GM12878 (cell line): Measurements from ENCODE around the gene C22orf15.

Experiments
- ATF3 ChIP-seq: IDR thresholded peaks from 2 replicates; pipeline ENCODE4 v1.6.1; 2011; ENCODE audit warnings: low read depth, mild to moderate bottlenecking, low read length, moderate library complexity, borderline replicate concordance; ENCODE audit errors: extremely low read depth
- CBX3 ChIP-seq: fragments of 200-600 bp; sonication (generic); IDR thresholded peaks from 2 replicates; pipeline ENCODE4 v1.6.1; 2016; ENCODE audit warnings: low read depth, borderline replicate concordance
- CTCF ChIP-seq, 3 experiments: IDR thresholded peaks in 2 of 3; conservative IDR thresholded peaks in 1 of 3; 2 replicates each; pipeline ENCODE4 v1.5.1; 2011; ENCODE audit warnings: low read depth in 3 of 3, low read length in 3 of 3, mild to moderate bottlenecking in 3 of 3, control low read depth in 2 of 3, moderate library complexity in 2 of 3, inconsistent platforms in 1 of 3, mixed read lengths in 1 of 3; ENCODE audit not compliant: control insufficient read depth in 2 of 3, insufficient read depth in 1 of 3; ENCODE audit errors: extremely low read depth in 1 of 3
- EP300 ChIP-seq, 2 experiments: fragments of 150-350 bp in 1 of 2; IDR thresholded peaks; 2 replicates each; pipeline ENCODE4 v1.6.1; 2011 to 2012; ENCODE audit warnings: low read depth in 2 of 2, low read length in 2 of 2, borderline replicate concordance in 1 of 2, improper control_type of control experiment in 1 of 2, inconsistent platforms in 1 of 2; ENCODE audit not compliant: control insufficient read depth in 1 of 2
- EZH2 ChIP-seq: IDR thresholded peaks from 2 replicates; pipeline ENCODE4 v1.6.1; 2012; ENCODE audit warnings: low read depth, mild to moderate bottlenecking, control low read depth, inconsistent platforms, low read length, borderline replicate concordance; ENCODE audit not compliant: control insufficient read depth
- FOXM1 ChIP-seq: IDR thresholded peaks from 2 replicates; pipeline ENCODE4 v1.6.1; 2012; ENCODE audit warnings: low read depth, mild to moderate bottlenecking, inconsistent platforms, low read length, moderate library complexity
- JUNB ChIP-seq: IDR thresholded peaks from 2 replicates; pipeline ENCODE4 v1.6.1; 2016; ENCODE audit warnings: antibody characterized with exemption, mild to moderate bottlenecking
- JUND ChIP-seq: IDR thresholded peaks from 2 replicates; pipeline ENCODE4 v1.6.1; 2012; ENCODE audit warnings: low read depth, mild to moderate bottlenecking, low read length, improper control_type of control experiment, moderate library complexity
- MYC ChIP-seq: IDR thresholded peaks from 2 replicates; pipeline ENCODE4 v1.6.1; 2011; ENCODE audit warnings: mild to moderate bottlenecking, low read length, moderate library complexity, inconsistent platforms; ENCODE audit not compliant: insufficient read depth, insufficient replicate concordance, insufficient read length, severe bottlenecking
- NFXL1 ChIP-seq: fragments of 450-650 bp; IDR thresholded peaks from 2 replicates; pipeline ENCODE4 v1.6.1; 2017; ENCODE audit warnings: antibody characterized with exemption, mild to moderate bottlenecking, borderline replicate concordance
- NR2F1 ChIP-seq: fragments of 450-650 bp; conservative IDR thresholded peaks from 2 replicates; pipeline ENCODE4 v1.6.1; 2017; ENCODE audit warnings: mild to moderate bottlenecking
- POLR2A ChIP-seq: IDR thresholded peaks from 2 replicates; pipeline ENCODE4 v1.6.1; 2011; ENCODE audit warnings: low read depth, mild to moderate bottlenecking, low read length
- POLR2AphosphoS5 ChIP-seq: IDR thresholded peaks from 2 replicates; pipeline ENCODE4 v1.6.1; 2011; ENCODE audit warnings: mild to moderate bottlenecking, low read length, inconsistent platforms
- REST ChIP-seq: IDR thresholded peaks from 2 replicates; pipeline ENCODE4 v1.6.1; 2012; ENCODE audit warnings: mild to moderate bottlenecking, low read depth, low read length

- TF ChIP-seq CTCF (IDR thresholded peaks at IDR 0.05 in 2 of 3, conservative IDR thresholded peaks at IDR 0.05 in 1 of 3; ENCODE audit: control insufficient read depth in 2 of 3, extremely low read depth in 1 of 3, insufficient read depth in 1 of 3, low read depth in 3 of 3, low read length in 3 of 3) (no peak), JUNB (no peak), POLR2A (peak; percentile 97), ATF3 (peak; percentile 77; the same call in 1 of the 2 replicates), FOXM1 (no peak), EZH2 (no peak), NFXL1 (no peak), REST (no peak), NR2F1 (peak; percentile 97), CBX3 (no peak), POLR2AphosphoS5 (peak; percentile 86), JUND (no peak), MYC (no peak), EP300 (IDR thresholded peaks at IDR 0.05; ENCODE audit: borderline replicate concordance in 1 of 2, control insufficient read depth in 1 of 2, low read depth in 2 of 2, low read length in 2 of 2) (peak in 1 of 2 experiments; percentile 10; a peak in 1 of 4 replicates)
Observed at GRCh38 chr22:23716811-23717801, 45.7 kb upstream of the C22orf15 start.
